HS-27A (cell line): ENCODE measurements around the gene CASR.
"Not testable (repeated sequence)": the region's sequence is repeated elsewhere in the genome, so short reads cannot be mapped to it uniquely, and the experiment has no call there.

Experiments
- DNase-seq: peaks from one replicate; pipeline ENCODE4 v3.0.0-alpha.2; 2012; ENCODE audit warnings: low read depth, missing footprints

Gene CASR, protein sequence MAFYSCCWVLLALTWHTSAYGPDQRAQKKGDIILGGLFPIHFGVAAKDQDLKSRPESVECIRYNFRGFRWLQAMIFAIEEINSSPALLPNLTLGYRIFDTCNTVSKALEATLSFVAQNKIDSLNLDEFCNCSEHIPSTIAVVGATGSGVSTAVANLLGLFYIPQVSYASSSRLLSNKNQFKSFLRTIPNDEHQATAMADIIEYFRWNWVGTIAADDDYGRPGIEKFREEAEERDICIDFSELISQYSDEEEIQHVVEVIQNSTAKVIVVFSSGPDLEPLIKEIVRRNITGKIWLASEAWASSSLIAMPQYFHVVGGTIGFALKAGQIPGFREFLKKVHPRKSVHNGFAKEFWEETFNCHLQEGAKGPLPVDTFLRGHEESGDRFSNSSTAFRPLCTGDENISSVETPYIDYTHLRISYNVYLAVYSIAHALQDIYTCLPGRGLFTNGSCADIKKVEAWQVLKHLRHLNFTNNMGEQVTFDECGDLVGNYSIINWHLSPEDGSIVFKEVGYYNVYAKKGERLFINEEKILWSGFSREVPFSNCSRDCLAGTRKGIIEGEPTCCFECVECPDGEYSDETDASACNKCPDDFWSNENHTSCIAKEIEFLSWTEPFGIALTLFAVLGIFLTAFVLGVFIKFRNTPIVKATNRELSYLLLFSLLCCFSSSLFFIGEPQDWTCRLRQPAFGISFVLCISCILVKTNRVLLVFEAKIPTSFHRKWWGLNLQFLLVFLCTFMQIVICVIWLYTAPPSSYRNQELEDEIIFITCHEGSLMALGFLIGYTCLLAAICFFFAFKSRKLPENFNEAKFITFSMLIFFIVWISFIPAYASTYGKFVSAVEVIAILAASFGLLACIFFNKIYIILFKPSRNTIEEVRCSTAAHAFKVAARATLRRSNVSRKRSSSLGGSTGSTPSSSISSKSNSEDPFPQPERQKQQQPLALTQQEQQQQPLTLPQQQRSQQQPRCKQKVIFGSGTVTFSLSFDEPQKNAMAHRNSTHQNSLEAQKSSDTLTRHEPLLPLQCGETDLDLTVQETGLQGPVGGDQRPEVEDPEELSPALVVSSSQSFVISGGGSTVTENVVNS

DNA sequence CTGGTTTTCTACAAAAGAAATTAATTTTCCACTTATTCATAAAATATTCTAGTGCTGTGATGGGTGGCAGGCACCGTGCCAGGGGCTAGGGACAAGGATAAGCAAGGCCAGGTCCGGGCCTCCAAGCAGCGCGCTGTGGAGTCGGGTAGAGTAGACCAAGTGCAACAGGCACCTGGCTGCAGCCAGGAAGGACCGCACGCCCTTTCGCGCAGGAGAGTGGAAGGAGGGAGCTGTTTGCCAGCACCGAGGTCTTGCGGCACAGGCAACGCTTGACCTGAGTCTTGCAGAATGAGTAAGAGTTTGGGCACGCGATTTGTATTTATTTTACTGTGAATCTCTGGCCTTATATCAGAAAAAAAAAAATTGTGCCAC lies at the start of gene CASR:
CASR (plus strand) TSS at position 148 of the 372 bp plus-strand sequence. CDS start 70,522 bp downstream, outside the sequence.
- no peak for DNase-seq

DNA sequence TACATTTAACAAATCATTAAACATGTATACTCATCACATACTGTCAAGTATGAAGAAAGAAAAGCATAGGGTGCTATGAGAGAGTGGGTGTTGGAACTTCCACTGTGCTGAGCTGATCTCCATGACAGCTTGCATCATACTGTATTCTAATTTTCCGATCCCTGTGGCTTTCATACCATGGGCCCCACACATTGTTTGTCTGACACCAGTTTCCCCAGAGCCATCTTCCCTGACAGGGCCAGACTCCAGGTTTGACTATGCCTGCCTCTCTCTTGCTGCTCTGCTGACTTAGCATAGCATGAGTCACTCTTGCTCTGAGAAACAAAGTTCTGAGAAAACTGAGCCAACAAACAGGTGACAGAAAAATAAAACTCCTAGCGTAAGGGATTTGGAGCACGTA lies 37.0 kb upstream of the CASR start:
- DNase-seq, result no peak

DNA sequence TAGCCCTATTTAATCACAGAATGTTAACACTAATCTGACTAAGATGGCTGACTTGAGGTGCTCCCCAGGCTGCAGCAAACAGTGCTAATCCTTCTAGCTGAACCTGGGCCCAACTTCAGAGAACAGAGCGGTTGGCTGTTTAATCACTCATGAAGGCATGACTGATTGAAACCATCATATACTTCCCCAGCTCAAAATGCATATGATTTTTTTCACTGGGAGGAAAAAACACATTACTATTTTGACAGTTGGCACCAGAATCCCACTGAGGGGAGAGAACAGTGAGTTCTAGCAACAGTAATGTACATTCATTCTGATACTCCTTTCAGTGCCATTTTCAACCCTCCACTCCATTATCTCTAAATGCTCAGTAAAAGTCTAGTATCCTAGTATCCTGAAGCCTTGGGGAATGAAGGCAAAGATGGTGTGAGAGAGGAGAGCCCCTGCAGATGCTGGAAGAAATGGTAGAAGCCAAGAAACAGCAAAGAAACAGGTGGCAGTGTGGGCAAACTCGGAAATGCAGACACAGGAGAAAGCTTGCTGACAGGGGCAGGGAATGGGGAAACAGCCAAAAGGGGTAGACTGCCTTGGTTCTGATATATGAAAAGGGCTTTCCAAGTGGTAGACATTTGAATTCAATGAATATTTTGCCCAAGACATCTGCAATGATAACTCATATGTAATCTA lies 34.4 kb upstream of the CASR start:
- DNase-seq, result no peak

DNA sequence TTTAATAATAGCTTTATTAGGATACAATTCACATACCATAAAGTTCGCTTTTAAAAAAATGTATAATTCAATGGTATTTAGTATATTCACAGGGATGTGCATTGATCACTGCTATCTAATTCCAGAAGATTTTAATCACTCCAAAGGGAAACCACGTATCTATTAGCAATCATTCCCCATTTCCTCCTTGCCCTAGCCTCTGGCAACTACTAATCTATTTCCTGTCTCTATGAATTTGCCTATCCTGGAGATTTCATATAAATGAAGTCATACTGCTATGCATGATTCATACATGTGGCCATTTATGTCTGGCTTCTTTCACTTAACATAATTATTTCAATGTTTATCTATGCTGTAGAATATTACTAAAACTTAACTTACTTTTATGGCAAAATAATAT lies 32.0 kb upstream of the CASR start:
- DNase-seq, result no peak

DNA sequence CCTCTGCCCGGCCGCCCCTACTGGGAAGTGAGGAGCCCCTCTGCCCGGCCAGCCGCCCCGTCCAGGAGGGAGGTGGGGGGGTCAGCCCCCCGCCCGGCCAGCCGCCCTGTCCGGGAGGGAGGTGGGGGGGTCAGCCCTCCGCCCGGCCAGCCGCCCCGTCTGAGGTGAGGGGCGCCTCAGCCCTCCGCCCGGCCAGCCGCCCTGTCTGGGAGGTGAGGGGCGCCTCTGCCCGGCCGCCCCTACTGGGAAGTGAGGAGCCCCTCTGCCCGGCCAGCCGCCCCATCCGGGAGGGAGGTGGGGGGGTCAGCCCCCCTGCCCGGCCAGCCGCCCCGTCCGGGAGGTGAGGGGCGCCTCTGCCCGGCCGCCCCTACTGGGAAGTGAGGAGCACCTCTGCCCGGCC lies 18.5 kb upstream of the CASR start:
- DNase-seq, result not testable (repeated sequence)

DNA sequence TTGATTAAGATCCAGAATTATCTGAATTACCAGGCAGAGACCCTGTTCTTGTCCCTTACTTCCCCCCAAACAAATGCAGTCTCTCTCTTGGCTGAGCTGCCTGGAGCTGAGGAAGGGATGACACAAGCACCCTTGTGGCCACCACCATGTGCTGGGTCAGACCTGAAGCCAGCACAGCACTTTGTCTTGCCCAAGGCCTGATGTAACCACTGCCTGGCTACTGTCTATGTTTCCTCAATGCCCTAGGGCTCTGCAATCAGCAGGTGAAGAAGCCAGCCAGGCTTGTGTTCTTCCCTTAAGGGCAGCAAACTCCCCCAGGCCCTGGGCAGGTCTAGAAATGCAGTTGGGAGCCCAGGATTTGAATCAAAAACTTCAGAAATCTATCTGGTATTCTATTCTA lies 15.8 kb upstream of the CASR start:
- DNase-seq, result no peak

DNA sequence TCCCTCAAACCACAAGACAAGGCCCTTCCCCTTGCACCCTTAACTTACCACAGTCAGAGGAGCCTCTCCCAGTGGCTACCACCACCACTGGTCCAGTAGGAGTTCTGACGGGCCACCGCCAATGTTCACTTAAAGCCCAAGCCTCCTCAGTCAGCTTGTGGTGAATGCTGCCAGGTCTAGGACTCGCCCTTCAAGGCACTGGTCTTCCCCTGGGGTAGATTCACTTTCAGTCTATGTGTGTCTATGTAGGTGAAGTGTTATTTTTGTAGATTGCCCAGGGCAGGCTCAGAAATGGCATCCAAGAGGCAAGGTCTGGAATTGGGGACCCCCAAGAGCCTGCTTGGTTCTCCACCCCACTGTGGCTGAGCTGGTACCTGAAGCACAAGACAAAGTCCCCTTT lies 15.4 kb upstream of the CASR start:
- DNase-seq, result no peak

DNA sequence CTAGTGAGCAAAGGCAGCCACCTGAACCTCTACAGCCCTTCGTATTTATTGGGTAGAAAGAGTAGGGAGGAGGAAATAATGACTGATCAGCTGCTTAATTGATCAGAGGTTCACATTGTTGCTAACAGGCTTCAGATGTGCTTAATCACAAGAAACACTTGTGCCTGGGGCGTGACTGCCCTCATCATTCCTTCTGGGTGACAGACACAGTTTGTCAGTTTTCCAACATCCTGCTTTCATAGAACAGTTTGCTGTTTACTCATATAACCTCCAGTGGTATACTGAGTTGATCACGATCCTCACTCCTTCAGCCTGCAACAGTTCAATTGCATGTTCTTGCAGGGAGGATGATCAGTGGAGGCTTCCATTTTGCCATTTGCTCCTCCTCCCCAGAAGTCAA lies 13.6 kb upstream of the CASR start:
- no peak for DNase-seq

DNA sequence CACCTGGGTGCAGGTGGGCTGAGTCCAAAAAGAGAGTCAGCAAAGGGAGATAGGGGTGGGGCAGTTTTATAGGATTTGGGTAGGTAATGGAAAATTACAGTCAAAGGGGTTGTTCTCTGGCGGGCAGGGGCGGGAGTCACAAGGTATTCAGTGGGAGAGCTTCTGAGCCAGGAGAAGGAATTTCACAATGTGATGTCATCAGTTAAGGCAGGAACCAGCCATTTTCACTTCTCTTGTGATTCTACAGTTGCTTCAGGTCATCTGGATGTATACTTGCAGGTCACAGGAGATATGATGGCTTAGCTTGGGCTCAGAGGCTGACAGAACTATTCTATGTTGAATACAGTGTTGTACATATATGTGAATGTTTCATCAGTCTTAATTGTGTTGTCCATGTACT lies 12.1 kb upstream of the CASR start:
- not testable (repeated sequence) for DNase-seq

DNA sequence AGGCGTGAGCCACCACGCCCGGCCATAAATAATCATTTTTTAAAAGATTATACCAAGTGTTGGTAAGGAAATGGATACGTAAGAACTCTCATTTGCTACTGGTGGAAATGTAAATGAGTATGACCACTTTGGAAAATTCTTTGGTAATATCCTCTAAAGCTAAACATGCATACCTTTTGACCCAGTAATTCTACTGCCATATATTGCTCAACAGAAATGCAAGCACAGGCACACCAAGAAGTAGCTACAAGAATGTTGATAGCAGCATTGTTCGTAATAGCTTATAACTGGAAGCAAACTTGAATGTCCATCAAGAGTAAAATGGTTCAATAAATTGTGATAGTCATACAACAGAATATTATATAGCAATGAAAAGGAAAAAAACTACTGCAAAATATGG lies 4.8 kb upstream of the CASR start:
- DNase-seq, result no peak

DNA sequence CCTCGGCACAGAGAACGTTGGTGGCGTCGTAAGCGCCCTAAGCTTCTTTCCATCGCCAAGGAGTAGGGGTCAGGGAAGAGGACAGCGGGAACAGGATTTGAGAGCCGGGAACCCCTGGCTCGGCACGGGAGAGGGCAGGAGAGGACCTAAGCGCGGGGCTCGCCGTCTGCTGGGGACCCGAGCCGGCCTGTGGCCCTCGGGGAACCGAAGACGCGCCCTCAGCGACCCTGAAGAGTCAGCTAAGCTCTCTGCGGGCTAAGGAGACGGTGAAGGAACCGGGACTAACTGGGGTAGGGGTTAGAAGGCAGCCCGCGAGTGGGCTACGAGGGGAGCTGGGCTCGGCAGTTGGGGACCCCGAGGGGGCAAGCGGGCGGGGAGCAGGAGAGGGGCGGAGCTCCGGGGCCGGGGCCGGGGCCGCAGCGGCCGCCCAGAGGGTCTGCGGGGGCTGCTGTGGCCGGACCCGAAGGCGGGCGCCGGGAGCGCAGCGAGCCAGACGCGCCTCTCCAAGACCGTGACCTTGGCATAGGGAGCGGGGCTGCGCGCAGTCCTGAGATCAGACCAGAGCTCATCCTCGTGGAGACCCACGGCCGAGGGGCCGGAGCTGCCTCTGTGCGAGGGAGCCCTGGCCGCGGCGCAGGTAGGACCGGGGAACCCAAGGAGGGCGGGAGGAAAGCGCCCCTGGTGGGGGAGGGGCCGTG lies 574 bp downstream of the CASR start:
- DNase-seq, result no peak

DNA sequence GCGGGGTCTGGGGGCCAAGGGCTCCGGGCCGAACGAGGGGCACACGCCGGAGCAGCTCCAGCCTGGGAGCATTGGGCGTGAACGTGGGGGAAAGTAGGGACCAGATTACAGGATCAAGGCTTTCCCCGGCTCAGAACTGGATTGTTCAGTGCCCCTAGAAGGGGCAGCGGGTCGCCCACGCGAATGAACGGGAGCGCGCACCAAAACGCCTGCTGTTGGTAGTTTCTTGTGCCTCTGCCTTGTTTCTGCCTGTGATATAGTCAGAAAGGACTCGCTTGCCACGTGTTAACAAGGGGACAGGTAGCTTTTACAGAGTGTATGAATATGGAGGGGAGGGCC lies 1.1 kb downstream of the CASR start:
- no peak for DNase-seq

DNA sequence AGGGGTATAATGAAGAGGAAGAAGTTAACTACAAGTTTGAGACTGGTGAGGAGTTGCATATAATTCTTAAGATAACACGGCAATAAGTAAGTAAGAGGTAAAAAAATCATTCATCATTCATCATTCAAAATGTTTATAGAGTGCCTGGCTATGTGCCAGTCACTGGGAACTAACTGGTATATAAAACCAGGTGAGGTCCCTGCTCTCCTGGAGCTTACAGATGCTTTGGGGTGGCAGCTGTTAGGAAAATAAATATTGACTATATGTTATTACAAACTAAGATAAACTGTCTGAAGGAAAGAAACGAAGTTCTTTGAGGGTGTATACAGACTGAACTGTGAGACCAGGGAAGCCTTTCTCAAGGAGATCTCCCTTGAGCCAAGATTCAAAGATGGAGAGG lies 2.9 kb downstream of the CASR start:
- DNase-seq, result no peak

DNA sequence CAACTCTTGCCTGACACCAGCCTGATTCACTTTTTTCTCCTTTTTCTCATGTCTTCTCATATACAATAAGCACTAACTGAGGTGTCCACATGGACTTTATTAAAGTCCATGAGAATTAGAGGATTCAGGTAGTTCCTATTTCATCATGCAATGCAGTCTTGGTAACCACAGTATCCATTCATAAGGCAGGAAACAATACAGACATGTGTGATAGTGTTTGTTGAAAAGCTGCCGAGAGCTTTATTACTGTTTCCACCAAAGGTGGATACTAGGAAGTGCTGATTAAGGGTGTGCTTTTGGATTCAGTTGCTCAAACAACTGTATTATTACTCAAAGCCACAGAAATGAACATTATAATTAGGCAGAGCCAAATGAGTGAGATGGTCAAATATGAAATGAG lies 5.3 kb downstream of the CASR start:
- no peak for DNase-seq

DNA sequence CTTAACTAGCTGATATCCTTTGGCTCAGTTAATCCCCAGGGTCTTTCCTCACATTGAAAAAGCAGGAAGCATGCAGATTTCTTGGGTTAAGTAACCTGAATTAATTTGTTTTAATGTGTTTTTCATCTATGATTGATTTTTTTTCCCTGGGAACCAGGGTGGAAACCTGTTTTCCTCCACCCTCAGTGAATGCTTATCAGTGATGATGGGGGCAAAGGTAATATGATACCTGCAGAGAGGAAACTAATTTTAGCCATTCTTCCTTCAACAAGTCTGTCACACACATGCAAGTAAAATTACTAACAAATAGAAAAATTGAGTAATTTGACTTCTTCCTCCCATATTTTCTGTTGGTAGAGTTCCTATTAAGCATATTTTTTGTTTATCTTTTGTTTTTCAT lies 5.9 kb downstream of the CASR start:
- DNase-seq, result no peak

DNA sequence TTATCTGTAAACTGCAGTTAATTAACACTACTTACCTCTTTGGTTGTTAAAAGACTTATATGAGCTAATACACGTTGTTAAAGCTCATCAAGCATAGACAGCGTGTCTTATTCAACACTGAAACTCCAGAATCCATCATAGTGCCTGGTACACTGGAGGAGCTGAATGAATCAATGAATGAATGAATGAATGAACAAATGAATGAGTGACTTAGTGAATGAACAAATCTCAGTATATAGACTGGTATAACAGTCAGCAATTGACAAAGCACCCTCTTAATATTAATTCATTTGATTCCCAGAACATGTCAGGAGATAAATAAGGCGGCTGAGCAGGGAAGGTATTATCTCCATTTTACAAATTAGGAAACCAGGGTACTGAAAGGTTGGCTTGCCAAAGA lies 7.1 kb downstream of the CASR start:
- DNase-seq, result no peak

DNA sequence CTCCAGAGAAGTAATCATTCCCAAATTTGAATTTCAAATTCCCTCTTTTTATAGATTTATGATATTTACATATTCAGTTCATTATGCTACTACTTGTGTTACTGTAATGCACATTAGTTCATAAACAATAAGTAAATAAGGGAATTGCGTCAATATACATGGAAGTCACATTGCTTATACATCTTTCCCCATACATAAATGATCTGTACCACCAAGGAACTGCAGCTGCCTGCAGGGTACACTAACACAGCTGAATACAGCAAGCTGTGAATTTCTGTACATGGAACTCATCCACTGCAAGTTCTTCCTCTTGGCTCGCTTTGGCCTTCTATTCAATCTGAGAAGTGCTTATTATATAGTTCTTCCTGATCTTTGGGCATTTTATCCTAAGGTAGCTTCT lies 15.5 kb downstream of the CASR start:
- DNase-seq, result no peak

DNA sequence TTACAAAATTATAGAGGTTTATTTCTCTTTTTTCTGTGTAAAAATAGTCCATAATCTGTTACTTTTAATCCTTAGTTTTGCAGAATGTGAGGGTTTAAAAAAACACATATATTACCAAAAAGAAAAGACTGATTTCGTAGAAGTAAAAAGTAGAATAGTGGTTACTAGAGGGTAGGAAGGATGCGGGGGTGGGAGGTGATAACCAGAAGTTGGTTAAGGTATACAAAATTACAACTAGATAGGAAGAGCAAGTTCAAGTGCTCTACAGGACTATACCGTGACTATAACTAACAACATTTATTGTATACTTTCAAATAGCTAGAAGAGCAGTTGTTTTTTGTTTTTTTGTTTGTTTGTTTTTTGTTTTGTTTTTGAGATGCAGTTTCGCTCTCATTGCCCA lies 16.1 kb downstream of the CASR start:
- DNase-seq, result no peak

DNA sequence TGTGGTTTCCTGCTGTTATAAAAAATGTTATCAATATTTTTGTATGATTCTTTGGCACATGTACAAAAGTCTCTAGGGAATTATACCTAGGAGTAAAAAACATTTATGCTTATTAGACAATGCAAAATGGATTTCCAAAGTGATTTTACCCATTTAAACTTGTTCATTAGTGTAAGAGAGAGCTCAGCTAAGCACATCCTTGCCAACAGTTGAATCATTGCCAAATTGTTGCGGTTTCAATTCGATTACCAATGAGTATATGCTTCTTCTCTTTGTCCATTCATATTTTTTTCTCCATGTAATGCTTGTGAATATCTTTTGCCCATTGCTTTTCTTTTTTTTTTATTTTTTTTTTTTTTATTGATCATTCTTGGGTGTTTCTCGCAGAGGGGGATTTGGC lies 17.2 kb downstream of the CASR start:
- DNase-seq, result no peak

DNA sequence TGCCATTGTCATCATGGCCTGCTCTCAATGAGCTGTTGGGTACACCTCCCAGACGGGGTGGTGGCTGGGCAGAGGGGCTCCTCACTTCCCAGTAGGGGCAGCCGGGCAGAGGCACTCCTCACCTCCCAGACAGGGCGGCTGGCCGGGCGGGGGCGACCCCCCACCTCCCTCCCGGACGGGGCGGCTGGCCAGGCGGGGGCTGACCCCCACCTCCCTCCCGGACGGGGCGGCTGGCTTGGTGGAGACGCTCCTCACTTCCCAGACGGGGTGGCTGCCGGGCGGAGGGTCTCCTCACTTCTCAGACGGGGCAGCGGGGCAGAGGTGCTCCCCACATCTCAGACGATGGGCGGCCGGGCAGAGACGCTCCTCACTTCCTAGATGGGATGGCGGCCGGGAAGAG lies 18.0 kb downstream of the CASR start:
- not testable (repeated sequence) for DNase-seq

DNA sequence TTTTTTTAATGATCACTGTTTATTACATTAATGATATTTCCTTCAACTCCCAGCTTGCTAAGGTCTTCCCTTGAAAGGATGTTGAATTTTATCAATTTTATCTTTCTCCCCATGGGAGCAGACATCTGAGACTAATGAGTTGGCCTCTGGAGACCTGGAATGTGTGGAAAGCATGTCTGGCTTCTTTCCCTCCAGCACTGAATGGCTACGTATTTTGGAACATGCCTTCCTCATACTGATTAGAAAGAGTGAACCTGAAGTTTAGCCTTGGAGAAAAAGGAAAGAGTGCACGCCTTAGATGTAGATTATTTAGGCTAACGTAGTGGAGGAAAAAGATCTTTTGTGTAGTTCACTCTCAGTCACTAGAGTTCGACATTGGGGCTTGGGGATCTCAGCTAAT lies 25.1 kb downstream of the CASR start:
- DNase-seq, result no peak

DNA sequence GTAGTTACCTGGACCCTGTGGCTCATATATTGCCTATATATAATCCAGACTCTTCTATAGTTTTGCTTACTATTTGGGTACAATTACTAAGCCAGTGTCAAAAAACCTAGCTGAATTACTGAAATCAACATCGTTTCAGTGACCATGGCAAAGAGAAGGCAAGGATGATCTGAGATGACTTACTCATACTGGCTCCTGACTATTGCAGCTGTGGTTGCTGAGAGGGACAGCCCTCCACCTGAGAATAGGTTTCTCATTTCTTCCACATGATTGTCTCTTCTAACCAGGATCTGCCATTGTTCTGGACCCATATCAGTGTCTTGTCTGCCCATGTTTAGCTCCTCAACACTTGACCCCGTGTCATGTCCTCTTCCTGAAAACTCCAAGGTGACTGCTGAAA lies 30.2 kb downstream of the CASR start:
- DNase-seq, result no peak
